IMR-90 (cell line): ENCODE results near the gene RANBP3. TPM values are rescaled to one million over a fixed set of nuclear protein-coding genes. Genes with fewer than 3 reads are reported as not detected.

Experiments
- ATAC-seq: fragments of 200-7000 bp; cut with Tn5 transposase; 2 replicates; pipeline ENCODE4 v1.9.1; 2020; ENCODE audit warnings: low read depth, mild to moderate bottlenecking, moderate library complexity
- BruUV-seq: library from RNA; stranded (reverse); fragments of 400-500 nt; replicated peaks from 2 replicates; lab custom pipeline; 2021; lab: Mats Ljungman, UMichigan
- CTCF ChIA-PET: fragments of 300-600 bp; formaldehyde crosslinking; extraction: SDS; loops from one replicate; lab custom pipeline; 2021; ENCODE audit warnings: antibody characterized with exemption; lab: Yijun Ruan, JAX
- POLR2A ChIA-PET: fragments of 300-600 bp; sonication (Branson Sonifier 250); formaldehyde crosslinking; loops from one replicate; lab custom pipeline; 2022; ENCODE audit warnings: antibody characterized with exemption; ENCODE audit not compliant: unreplicated experiment; lab: Charles Lee
- DNase-seq: peaks from one replicate; pipeline ENCODE4 v3.0.0; 2013
- H2AFZ ChIP-seq: replicated peaks from 2 replicates; pipeline ENCODE3; 2013; ENCODE audit warnings: low read length, mild to moderate bottlenecking; ENCODE audit not compliant: poor library complexity
- H2AK5ac ChIP-seq: 2 replicates; pipeline ENCODE4 v1.6.1; 2013; ENCODE audit warnings: low read depth, low read length, inconsistent platforms
- H2AK9ac ChIP-seq: replicated peaks from 2 replicates; pipeline ENCODE3; 2013; ENCODE audit warnings: mild to moderate bottlenecking, low read depth, low read length, moderate library complexity; ENCODE audit not compliant: poor library complexity
- H2BK120ac ChIP-seq: 2 replicates; pipeline ENCODE4 v1.6.1; 2013; ENCODE audit warnings: low read depth, low read length, inconsistent platforms
- H2BK15ac ChIP-seq: 3 replicates; pipeline ENCODE4 v1.6.1; 2013; ENCODE audit warnings: low read depth, low read length, inconsistent platforms
- H2BK20ac ChIP-seq: 2 replicates; pipeline ENCODE4 v1.6.1; 2013; ENCODE audit warnings: low read depth, mild to moderate bottlenecking, inconsistent platforms, low read length, moderate library complexity
- H2BK5ac ChIP-seq: 2 replicates; pipeline ENCODE4 v1.6.1; 2013; ENCODE audit warnings: mild to moderate bottlenecking, low read depth, low read length, inconsistent platforms; ENCODE audit not compliant: poor library complexity, severe bottlenecking
- H3K14ac ChIP-seq: replicated peaks from 2 replicates; pipeline ENCODE4 v1.6.1; 2013; ENCODE audit warnings: low read depth, low read length, inconsistent platforms
- H3K18ac ChIP-seq: 2 replicates; pipeline ENCODE4 v1.6.1; 2013; ENCODE audit warnings: low read depth, low read length, control low read depth
- H3K23ac ChIP-seq: 2 replicates; pipeline ENCODE4 v1.6.1; 2013; ENCODE audit warnings: low read depth, low read length, inconsistent platforms
- H3K27ac ChIP-seq: 2 replicates; pipeline ENCODE4 v1.5.1; 2013; ENCODE audit warnings: mild to moderate bottlenecking, control low read depth, low read length; ENCODE audit not compliant: insufficient read depth
- H3K27me3 ChIP-seq: 2 replicates; pipeline ENCODE4 v1.6.1; 2013; ENCODE audit warnings: low read length; ENCODE audit not compliant: control insufficient read depth, insufficient read depth
- H3K36me3 ChIP-seq: 2 replicates; pipeline ENCODE4 v1.6.1; 2013; ENCODE audit warnings: low read length, mixed read lengths; ENCODE audit not compliant: control insufficient read depth, insufficient read depth
- H3K4ac ChIP-seq: 2 replicates; pipeline ENCODE4 v1.6.1; 2013; ENCODE audit warnings: low read depth, low read length, inconsistent platforms
- H3K4me1 ChIP-seq: 2 replicates; pipeline ENCODE4 v1.6.1; 2013; ENCODE audit warnings: low read length, mixed read lengths; ENCODE audit not compliant: control insufficient read depth, insufficient read depth
- H3K4me2 ChIP-seq: 2 replicates; pipeline ENCODE4 v1.6.1; 2013; ENCODE audit warnings: low read depth, mild to moderate bottlenecking, control low read depth, low read length, moderate library complexity
- H3K4me3 ChIP-seq: 2 replicates; pipeline ENCODE4 v1.5.1; 2013; ENCODE audit warnings: low read depth, mild to moderate bottlenecking, control low read depth, low read length, moderate library complexity; ENCODE audit not compliant: insufficient read depth
- H3K56ac ChIP-seq: 2 replicates; pipeline ENCODE4 v1.6.1; 2013; ENCODE audit warnings: low read length, inconsistent platforms; ENCODE audit not compliant: insufficient read depth; ENCODE audit errors: extremely low read depth
- H3K79me1 ChIP-seq, 2 experiments: 2 replicates each; pipeline ENCODE4 v1.6.1; 2013; ENCODE audit warnings: low read length in 2 of 2, inconsistent platforms in 1 of 2, low read depth in 1 of 2
- H3K9ac ChIP-seq: 2 replicates; pipeline ENCODE4 v1.6.1; 2013; ENCODE audit warnings: low read depth, low read length, control low read depth
- H3K9me1 ChIP-seq: 2 replicates; pipeline ENCODE4 v1.6.1; 2013; ENCODE audit warnings: low read length, inconsistent platforms; ENCODE audit not compliant: insufficient read depth
- H3K9me3 ChIP-seq: 2 replicates; pipeline ENCODE4 v1.6.1; 2013; ENCODE audit warnings: low read length; ENCODE audit not compliant: control insufficient read depth, insufficient read depth
- H4K20me1 ChIP-seq: 2 replicates; pipeline ENCODE4 v1.6.1; 2013; ENCODE audit warnings: low read length, inconsistent platforms; ENCODE audit not compliant: insufficient read depth
- H4K5ac ChIP-seq: 2 replicates; pipeline ENCODE4 v1.6.1; 2013; ENCODE audit warnings: mild to moderate bottlenecking, low read depth, low read length, control low read depth
- H4K8ac ChIP-seq, 2 experiments: 2 replicates each; pipeline ENCODE4 v1.6.1; 2013; ENCODE audit warnings: low read depth in 2 of 2, low read length in 2 of 2, control low read depth in 1 of 2, inconsistent platforms in 1 of 2
- H4K91ac ChIP-seq: 2 replicates; pipeline ENCODE4 v1.6.1; 2013; ENCODE audit warnings: low read depth, low read length, inconsistent platforms; ENCODE audit not compliant: insufficient read depth
- BHLHE40 ChIP-seq: fragments of 150-350 bp; IDR thresholded peaks from 2 replicates; pipeline ENCODE4 v1.6.1; 2016; ENCODE audit warnings: mild to moderate bottlenecking, low read depth, low read length
- CEBPB ChIP-seq: IDR thresholded peaks from 2 replicates; pipeline ENCODE4 v1.6.1; 2012; ENCODE audit warnings: low read depth, low read length, improper control_type of control experiment
- CTCF ChIP-seq: conservative IDR thresholded peaks from 2 replicates; pipeline ENCODE4 v1.5.1; 2012; ENCODE audit warnings: mild to moderate bottlenecking, low read depth, low read length, improper control_type of control experiment
- FOS ChIP-seq: fragments of 150-350 bp; IDR thresholded peaks from 2 replicates; pipeline ENCODE4 v1.6.1; 2016; ENCODE audit warnings: low read depth, low read length
- MAFK ChIP-seq: IDR thresholded peaks from 2 replicates; pipeline ENCODE4 v1.6.1; 2012; ENCODE audit warnings: low read depth, low read length, improper control_type of control experiment
- MAZ ChIP-seq: IDR thresholded peaks from 2 replicates; pipeline ENCODE4 v1.6.1; 2012; ENCODE audit warnings: low read depth, mild to moderate bottlenecking, low read length, improper control_type of control experiment, moderate library complexity, borderline replicate concordance
- RAD21 ChIP-seq: IDR thresholded peaks from 2 replicates; pipeline ENCODE4 v1.6.1; 2012; ENCODE audit warnings: low read length, improper control_type of control experiment
- USF2 ChIP-seq: fragments of 150-350 bp; IDR thresholded peaks from 2 replicates; pipeline ENCODE4 v1.6.1; 2017; ENCODE audit warnings: mild to moderate bottlenecking, antibody characterized with exemption, low read length, low read depth
- WGBS, 2 experiments: methylation state at CpG; one replicate each; pipeline versions ENCODE4 v1.1.5 to v1.1.7; 2013; ENCODE audit warnings: missing lambda C conversion rate in 2 of 2; ENCODE audit not compliant: insufficient read length in 1 of 2; ENCODE audit errors: extremely low coverage in 2 of 2; 5-methylcytosine and 5-hydroxymethylcytosine counted together
- dilution Hi-C: fragments of 300-500 bp; cut with HindIII; formaldehyde crosslinking; loops from one replicate; pipeline ENCODE4 v1.14.3; 2018; ENCODE audit warnings: low sequenced_read_pairs; ENCODE audit not compliant: unreplicated experiment
- in situ Hi-C: fragments of 300-500 bp; cut with MboI; formaldehyde crosslinking; loops from 3 replicates; pipeline ENCODE4 v1.14.3; 2019; ENCODE audit warnings: low sequenced_read_pairs, inconsistent platforms, mixed read lengths
- intact Hi-C: fragments of 100-400 bp; cut with micrococcal nuclease; formaldehyde crosslinking; loops from 2 replicates; pipeline ENCODE4 v1.10.0; 2022
- polyA plus RNA-seq, 3 experiments: library from polyadenylated mRNA; depleted of rRNA; stranded (reverse); fragments of >200 nt; gene quantifications; 2 replicates each; pipeline ENCODE4 v1.2.3, GENCODE V29; 2012; ENCODE audit warnings: low replicate concordance in 1 of 3
- total RNA-seq: library from RNA; depleted of rRNA; stranded (reverse); fragments of >200 nt; gene quantifications from 2 replicates; pipeline ENCODE4 v1.2.3, GENCODE V29; 2012

The RANBP3 gene
- total and polyA plus RNA-seq, 2 of the 4 experiments (the other 2 are of a cell fraction), result 42.5 to 111 TPM

- H3K4me3 ChIP-seq, result no peak overlapping the region
- H3K27me3 ChIP-seq, result no peaks in the 10 kb centered on the region
- no peak overlapping the region for H3K4ac ChIP-seq
- no peak overlapping the region for H2AFZ ChIP-seq
- no peaks in the 10 kb centered on the region for H3K9me1 ChIP-seq
- H3K27ac ChIP-seq, result no peak overlapping the region
- no peak overlapping the region for H3K18ac ChIP-seq
- no peak overlapping the region for H4K5ac ChIP-seq
- H3K14ac ChIP-seq, result no peak overlapping the region
- dilution Hi-C loops (no loop called here), in situ Hi-C loops (no loop called here), intact Hi-C loops (no loop called here)
- no peak overlapping the region for H2AK9ac ChIP-seq
- no peak overlapping the region for H4K91ac ChIP-seq
- H3K23ac ChIP-seq, result no peak overlapping the region
- H3K4me1 ChIP-seq, result no peaks in the 10 kb centered on the region; the same call in 1 of the 2 replicates
- no peaks in the 10 kb centered on the region for H3K9me3 ChIP-seq
- ChIA-PET POLR2A (no interaction called here), CTCF (no interaction called here)
- no peak overlapping the region for H3K56ac ChIP-seq
- H4K8ac ChIP-seq, result no peak overlapping the region
- peaks cover 2% of the 10 kb centered on the region; the same call in 1 of the 2 replicates for H3K36me3 ChIP-seq
- H2BK5ac ChIP-seq, result no peak overlapping the region
- no peak overlapping the region for H2BK15ac ChIP-seq
- BruUV-seq, result no TSS peak
- no peak overlapping the region for H3K9ac ChIP-seq
- H2BK120ac ChIP-seq, result no peak overlapping the region
- no peak overlapping the region for H2AK5ac ChIP-seq
- no peak overlapping the region for H2BK20ac ChIP-seq
- DNase-seq (no peak), ATAC-seq (no peak)
- no peak for TF ChIP-seq RAD21
- no peak for TF ChIP-seq USF2
- no peak for TF ChIP-seq CEBPB
- no peak for TF ChIP-seq MAFK
- TF ChIP-seq MAZ, result no peak
- TF ChIP-seq FOS, result no peak
- TF ChIP-seq BHLHE40, result no peak
- TF ChIP-seq CTCF, result no peak
- WGBS, 2 experiments, result 93% methylated on average over 8 of the region's 16 CpGs; no CpG with 5 or more reads in 1 of the 2 experiments
- no peak overlapping the region for H3K4me2 ChIP-seq
- H4K20me1 ChIP-seq, result no peaks in the 10 kb centered on the region
- no peaks in the 10 kb centered on the region for H3K79me1 ChIP-seq
Observed at GRCh38 chr19:5995606-5996005, 17.7 kb upstream of the RANBP3 start.
